Natural killer cell (primary cell): ENCODE data around the gene RAB13. TPM values are rescaled to one million over a fixed set of nuclear protein-coding genes. Genes with fewer than 3 reads are reported as not detected.
"Not testable (repeated sequence)": the region's sequence is repeated elsewhere in the genome, so short reads cannot be mapped to it uniquely, and the experiment has no call there.

Experiments used
- ATAC-seq, 3 donors: fragments of 150-1000 bp in 2 of 3; fragments of 200-7000 bp in 1 of 3; cut with Tn5 transposase; 1 replicate in 1 of 3; 2 replicates in 2 of 3; pipeline ENCODE4 v1.10.0; 2021; ENCODE audit warnings: mild to moderate bottlenecking in 2 of 3, moderate library complexity in 2 of 3
- DNase-seq, 2 donors: peaks; one replicate each; pipeline versions ENCODE4 v3.0.0 to v3.0.0-alpha.2; 2013 to 2021; ENCODE audit warnings: mixed read lengths in 1 of 2
- H3K27ac ChIP-seq: one replicate; pipeline ENCODE4 v1.5.1; 2013; ENCODE audit warnings: mild to moderate bottlenecking, low read length
- H3K27me3 ChIP-seq: one replicate; pipeline ENCODE4 v1.6.1; 2013; ENCODE audit warnings: low read length; ENCODE audit not compliant: control insufficient read depth, insufficient read depth
- H3K36me3 ChIP-seq: one replicate; pipeline ENCODE4 v1.6.1; 2013; ENCODE audit warnings: low read length; ENCODE audit not compliant: control insufficient read depth, insufficient read depth
- H3K4me1 ChIP-seq: one replicate; pipeline ENCODE4 v1.6.1; 2013; ENCODE audit warnings: low read length; ENCODE audit not compliant: control insufficient read depth, insufficient read depth
- H3K4me3 ChIP-seq: one replicate; pipeline ENCODE4 v1.5.1; 2013; ENCODE audit warnings: low read length
- H3K9me3 ChIP-seq: one replicate; pipeline ENCODE4 v1.6.1; 2013; ENCODE audit warnings: low read length; ENCODE audit not compliant: control insufficient read depth, insufficient read depth
- H3K27ac Mint-ChIP-seq, 2 donors: one replicate each; pipeline ENCODE4 v1.8.0; 2022; ENCODE audit warnings: mild to moderate bottlenecking in 2 of 2, mixed read lengths in 2 of 2, moderate library complexity in 1 of 2
- H3K27me3 Mint-ChIP-seq, 2 donors: one replicate each; pipeline ENCODE4 v1.8.0; 2022; ENCODE audit warnings: low read depth in 2 of 2, mixed read lengths in 2 of 2
- H3K36me3 Mint-ChIP-seq: one replicate; pipeline ENCODE4 v1.8.0; 2022; ENCODE audit warnings: mixed read lengths
- H3K4me1 Mint-ChIP-seq, 2 donors: one replicate each; pipeline ENCODE4 v1.8.0; 2022; ENCODE audit warnings: mixed read lengths in 2 of 2
- H3K4me3 Mint-ChIP-seq: one replicate; pipeline ENCODE4 v1.8.0; 2022; ENCODE audit warnings: mild to moderate bottlenecking, moderate library complexity, mixed read lengths
- H3K9me3 Mint-ChIP-seq, 2 donors: one replicate each; pipeline ENCODE4 v1.8.0; 2022; ENCODE audit warnings: mixed read lengths in 2 of 2
- WGBS: methylation state at CpG from one replicate; pipeline ENCODE4 v1.1.7; 2013; ENCODE audit warnings: missing lambda C conversion rate; ENCODE audit not compliant: insufficient coverage; 5-methylcytosine and 5-hydroxymethylcytosine counted together
- intact Hi-C: fragments of 100-400 bp; cut with micrococcal nuclease; formaldehyde crosslinking; loops from one replicate; pipeline ENCODE4 v1.14.2; 2022
- total RNA-seq, 4 donors: library from RNA; stranded (reverse); fragments of 120-200 nt in 1 of 4; gene quantifications; one replicate each; pipeline versions ENCODE4 v1.2.3 to v1.2.4, GENCODE V29; 2013 to 2022
- TF ChIP-seq, protein P1 (sequence below): fragments of 200-600 bp; IDR thresholded peaks from one replicate; pipeline ENCODE4 v1.8.0; 2022; ENCODE audit warnings: antibody characterized with exemption

RAB13 gene
- total RNA-seq, result under 1 TPM in 2 of 3 donors, not detected in 1; 0.25 to 0.73 TPM
- total RNA-seq (2013), result 0.95 TPM

DNA sequence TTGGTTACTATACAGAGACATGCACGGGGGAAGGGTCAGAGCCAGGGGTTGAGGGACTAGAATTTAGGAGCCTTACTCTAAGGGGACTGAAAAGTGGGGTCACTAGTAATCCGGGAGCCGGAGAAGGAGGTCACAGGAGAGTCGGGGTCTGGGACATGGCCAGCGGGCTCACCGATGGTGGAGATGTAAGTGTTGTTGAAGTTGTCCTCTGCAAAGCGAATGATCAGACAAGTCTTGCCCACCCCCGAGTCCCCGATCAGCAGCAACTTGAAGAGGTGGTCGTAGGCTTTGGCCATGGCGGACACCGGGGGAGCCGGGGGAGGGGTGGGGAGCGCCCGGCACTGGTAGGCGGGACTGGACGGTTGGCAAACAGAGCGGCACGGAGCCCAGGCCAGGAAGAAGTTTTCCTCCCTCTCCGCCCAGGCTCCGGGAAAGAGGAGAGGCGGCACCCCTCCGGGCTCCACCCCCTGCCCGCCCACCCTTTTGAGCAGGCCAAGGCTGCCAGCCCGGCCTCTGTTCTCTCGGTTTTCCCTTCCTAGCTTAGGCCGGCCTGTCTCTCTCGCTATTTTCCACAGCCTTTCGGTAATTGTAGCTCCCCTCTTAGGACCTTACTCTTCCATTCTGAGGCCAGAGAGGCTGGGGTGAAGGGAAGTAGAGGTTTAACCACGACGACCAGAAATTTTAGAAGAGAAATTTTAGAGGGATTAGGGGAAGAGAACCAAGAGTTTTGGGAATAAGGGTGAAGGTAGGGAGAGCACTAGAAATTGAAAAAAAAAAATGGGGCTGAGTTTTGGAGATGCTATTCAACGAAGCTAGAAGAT, at the start of gene RAB13:
Gene RAB13, minus strand, starts transcription at position 399 of the 821 bp plus-strand sequence. Its CDS starts 103 bp downstream, at position 296.
- DNase-seq, result no peak
- no peaks in the 10 kb centered on the region for H3K9me3 ChIP-seq
- TF ChIP-seq, protein P1, sequence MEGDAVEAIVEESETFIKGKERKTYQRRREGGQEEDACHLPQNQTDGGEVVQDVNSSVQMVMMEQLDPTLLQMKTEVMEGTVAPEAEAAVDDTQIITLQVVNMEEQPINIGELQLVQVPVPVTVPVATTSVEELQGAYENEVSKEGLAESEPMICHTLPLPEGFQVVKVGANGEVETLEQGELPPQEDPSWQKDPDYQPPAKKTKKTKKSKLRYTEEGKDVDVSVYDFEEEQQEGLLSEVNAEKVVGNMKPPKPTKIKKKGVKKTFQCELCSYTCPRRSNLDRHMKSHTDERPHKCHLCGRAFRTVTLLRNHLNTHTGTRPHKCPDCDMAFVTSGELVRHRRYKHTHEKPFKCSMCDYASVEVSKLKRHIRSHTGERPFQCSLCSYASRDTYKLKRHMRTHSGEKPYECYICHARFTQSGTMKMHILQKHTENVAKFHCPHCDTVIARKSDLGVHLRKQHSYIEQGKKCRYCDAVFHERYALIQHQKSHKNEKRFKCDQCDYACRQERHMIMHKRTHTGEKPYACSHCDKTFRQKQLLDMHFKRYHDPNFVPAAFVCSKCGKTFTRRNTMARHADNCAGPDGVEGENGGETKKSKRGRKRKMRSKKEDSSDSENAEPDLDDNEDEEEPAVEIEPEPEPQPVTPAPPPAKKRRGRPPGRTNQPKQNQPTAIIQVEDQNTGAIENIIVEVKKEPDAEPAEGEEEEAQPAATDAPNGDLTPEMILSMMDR, result no peak
- peaks cover under 1% of the 10 kb centered on the region for H3K36me3 Mint-ChIP-seq
- no peaks in the 10 kb centered on the region for H3K9me3 Mint-ChIP-seq
- H3K27me3 ChIP-seq, result peaks cover 6% of the 10 kb centered on the region
- H3K36me3 ChIP-seq, result no peaks in the 10 kb centered on the region
- no peak within 1 kb of the TSS for H3K4me3 ChIP-seq
- H3K27ac ChIP-seq, result peak within 1 kb of the TSS; percentile 29
- H3K27me3 Mint-ChIP-seq, result peaks cover 21% of the 10 kb centered on the region in 2 donors
- WGBS, result 21% methylated on average over 27 of the region's 32 CpGs
- peak within 1 kb of the TSS; percentile 66 for H3K4me3 Mint-ChIP-seq
- H3K4me1 ChIP-seq, result peaks cover 23% of the 10 kb centered on the region
- H3K27ac Mint-ChIP-seq, result peak within 1 kb of the TSS; percentile 35 to 86
- no peak for ATAC-seq
- intact Hi-C loops, result loop anchor here (1.0 to 5.0 kb wide), 4 partner anchors 165 to 474 kb away; partner anchors contain the start of gene ILF2
- peaks cover 25 to 31% of the 10 kb centered on the region in 2 donors for H3K4me1 Mint-ChIP-seq

DNA sequence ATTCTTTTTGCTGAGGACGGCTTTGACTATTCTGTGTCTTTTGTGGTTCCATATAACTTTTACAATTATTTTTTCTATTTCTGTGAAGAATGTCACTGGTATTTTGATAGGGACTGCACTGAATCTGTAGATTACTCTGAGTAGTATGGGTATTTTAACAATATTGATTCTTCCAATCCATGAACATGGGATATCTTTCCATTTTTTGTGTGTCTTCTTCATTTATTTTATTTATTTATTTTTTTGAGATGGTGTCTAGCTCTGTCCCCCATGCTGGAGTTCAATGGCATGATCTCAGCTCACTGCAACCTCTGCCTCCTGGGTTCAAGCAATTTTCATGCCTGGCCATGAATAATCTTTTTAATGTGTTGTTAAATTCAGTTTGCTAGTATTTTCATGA, 47.6 kb upstream of the RAB13 start:
- ATAC-seq, result not testable (repeated sequence)

DNA sequence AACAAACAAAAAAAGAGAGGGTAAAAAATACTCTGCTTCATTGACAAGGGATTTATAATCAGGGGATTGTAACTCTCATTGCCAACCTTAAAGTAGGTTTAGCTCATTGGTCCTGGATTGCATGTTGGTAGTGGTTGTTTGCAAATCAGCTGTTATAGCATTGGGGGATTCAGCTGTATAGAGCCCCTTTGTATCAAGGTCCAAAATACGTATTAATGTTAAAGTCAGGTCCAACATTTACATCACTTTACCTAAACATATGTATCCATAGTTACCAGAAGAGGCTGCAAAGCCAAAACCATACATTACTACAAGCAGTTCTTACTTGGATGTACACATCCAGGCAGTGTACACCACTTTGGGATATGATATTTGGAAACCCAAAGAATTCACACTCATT, 33.8 kb upstream of the RAB13 start:
- Mint-ChIP-seq H3K9me3 (no peaks in the 10 kb centered on the region), H3K4me1 (no peaks in the 10 kb centered on the region), H3K27ac (no peak overlapping the region), H3K36me3 (no peaks in the 10 kb centered on the region), H3K27me3 (no peaks in the 10 kb centered on the region), H3K4me3 (no peak overlapping the region)
- ATAC-seq (no peak), DNase-seq (no peak)
- Histone ChIP-seq H3K36me3 (no peaks in the 10 kb centered on the region), H3K4me1 (no peaks in the 10 kb centered on the region), H3K27ac (no peak overlapping the region), H3K4me3 (no peak overlapping the region), H3K27me3 (no peaks in the 10 kb centered on the region), H3K9me3 (no peaks in the 10 kb centered on the region)
- intact Hi-C loops, result no loop called here
- TF ChIP-seq, protein P1, result no peak
- WGBS, result 94% methylated on average over 1 of the region's 1 CpG

More for the DNA sequence above, 47.6 kb upstream of the RAB13 start:
- H3K4me3 ChIP-seq, H3K27me3 ChIP-seq, H3K4me3 Mint-ChIP-seq, H3K4me1 ChIP-seq, H3K27ac Mint-ChIP-seq, H3K9me3 Mint-ChIP-seq, intact Hi-C loops, H3K9me3 ChIP-seq, H3K27ac ChIP-seq, DNase-seq, H3K36me3 Mint-ChIP-seq, H3K27me3 Mint-ChIP-seq, H3K36me3 ChIP-seq, H3K4me1 Mint-ChIP-seq: not testable (repeated sequence)
- WGBS, result no CpG with 5 or more reads among the region's 1 CpG

DNA sequence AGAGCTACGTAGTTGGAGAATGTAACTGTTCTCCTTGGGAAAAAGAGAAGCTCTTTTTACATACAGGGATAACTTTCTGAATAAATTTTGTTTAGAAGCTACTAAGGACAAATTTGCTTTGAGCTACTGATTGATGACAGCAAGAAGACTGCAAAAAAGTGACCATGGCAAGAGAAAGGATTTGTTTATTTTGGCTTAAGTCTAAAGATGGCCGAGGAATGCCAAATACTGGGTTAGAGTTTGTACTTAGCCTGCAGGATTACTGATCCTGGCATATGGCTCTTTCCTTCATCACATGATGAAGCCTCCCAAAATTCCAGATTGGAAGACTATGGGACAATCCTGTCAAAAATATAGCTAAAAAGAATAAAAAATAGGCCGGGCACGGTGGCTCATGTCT, 33.1 kb upstream of the RAB13 start:
- no peaks in the 10 kb centered on the region for H3K36me3 Mint-ChIP-seq
- Histone ChIP-seq H3K27ac (no peak overlapping the region), H3K27me3 (no peaks in the 10 kb centered on the region), H3K4me3 (no peak overlapping the region), H3K9me3 (no peaks in the 10 kb centered on the region), H3K36me3 (no peaks in the 10 kb centered on the region), H3K4me1 (no peaks in the 10 kb centered on the region)
- DNase-seq, result no peak
- no peak for ATAC-seq
- no peak overlapping the region for H3K4me3 Mint-ChIP-seq
- 95% methylated on average over 4 of the region's 4 CpGs for WGBS
- no peaks in the 10 kb centered on the region for H3K27me3 Mint-ChIP-seq
- H3K9me3 Mint-ChIP-seq, result no peaks in the 10 kb centered on the region
- no peak overlapping the region for H3K27ac Mint-ChIP-seq
- TF ChIP-seq, protein P1, result no peak
- H3K4me1 Mint-ChIP-seq, result no peaks in the 10 kb centered on the region
- intact Hi-C loops, result no loop called here
